PC-9 (cell line): Measurements from ENCODE around the gene MEF2C. TPM values are rescaled to one million over a fixed set of nuclear protein-coding genes. Genes with fewer than 3 reads are reported as not detected.
A peak's percentile ranks its signal among the peaks of the same experiment; 100 is the strongest.

Experiments
- BruUV-seq: library from RNA; stranded (reverse); fragments of 400-500 nt; replicated peaks from 2 replicates; lab custom pipeline; 2021; lab: Mats Ljungman, UMichigan
- CTCF ChIA-PET: fragments of 300-600 bp; sonication (Branson Sonifier 250); formaldehyde crosslinking; loops from one replicate; lab custom pipeline; 2022; ENCODE audit warnings: antibody characterized with exemption; lab: Charles Lee
- POLR2A ChIA-PET: fragments of 300-600 bp; sonication (Branson Sonifier 250); formaldehyde crosslinking; loops from one replicate; lab custom pipeline; 2022; ENCODE audit warnings: antibody characterized with exemption; ENCODE audit not compliant: unreplicated experiment; lab: Charles Lee
- DNase-seq, 2 experiments: peaks; one replicate each; pipeline versions ENCODE4 v3.0.0 to v3.0.0-alpha.2; 2015 to 2022; ENCODE audit warnings: mixed read lengths in 1 of 2
- H2AFZ ChIP-seq: fragments of 200-600 bp; sonication (generic); 2 replicates; pipeline ENCODE4 v1.8.1; 2017; ENCODE audit warnings: antibody characterized with exemption
- H3F3A ChIP-seq: fragments of 200-600 bp; sonication (generic); 2 replicates; pipeline ENCODE4 v1.8.1; 2017; ENCODE audit warnings: antibody characterized with exemption, mild to moderate bottlenecking, low read depth; ENCODE audit not compliant: insufficient read depth
- H3K27ac ChIP-seq: fragments of 200-600 bp; sonication (generic); 2 replicates; pipeline ENCODE4 v1.6.1; 2016; ENCODE audit warnings: mixed run types
- H3K27me3 ChIP-seq: fragments of 200-600 bp; sonication (generic); 2 replicates; pipeline ENCODE4 v1.6.1; 2016; ENCODE audit warnings: low read depth, mixed run types; ENCODE audit not compliant: insufficient read depth
- H3K36me3 ChIP-seq: fragments of 200-600 bp; sonication (generic); 2 replicates; pipeline ENCODE4 v1.6.1; 2016; ENCODE audit warnings: low read depth, mixed run types
- H3K4me1 ChIP-seq: fragments of 200-600 bp; sonication (generic); replicated peaks from 2 replicates; pipeline ENCODE4 v1.6.1; 2016; ENCODE audit warnings: mixed run types; ENCODE audit not compliant: insufficient read depth
- H3K4me2 ChIP-seq: fragments of 200-600 bp; sonication (generic); 2 replicates; pipeline ENCODE4 v1.6.1; 2017; ENCODE audit warnings: mixed run types
- H3K4me3 ChIP-seq: fragments of 200-600 bp; sonication (generic); 2 replicates; pipeline ENCODE4 v1.6.1; 2016; ENCODE audit warnings: mixed run types
- H3K79me2 ChIP-seq: fragments of 200-600 bp; sonication (generic); 2 replicates; pipeline ENCODE4 v1.6.1; 2017; ENCODE audit warnings: low read depth, mixed run types
- H3K9me2 ChIP-seq: fragments of 200-600 bp; sonication (generic); 2 replicates; pipeline ENCODE4 v1.8.1; 2017; ENCODE audit warnings: mild to moderate bottlenecking; ENCODE audit not compliant: insufficient read depth
- H3K9me3 ChIP-seq: fragments of 200-600 bp; sonication (generic); 2 replicates; pipeline ENCODE4 v1.8.1; 2016; ENCODE audit warnings: low read depth; ENCODE audit not compliant: insufficient read depth
- H4K20me1 ChIP-seq: fragments of 200-600 bp; sonication (generic); 2 replicates; pipeline ENCODE4 v1.8.1; 2017; ENCODE audit not compliant: insufficient read depth
- EZH2 ChIP-seq: fragments of 200-600 bp; sonication (generic); IDR thresholded peaks from 2 replicates; pipeline ENCODE4 v1.8.0; 2017; ENCODE audit warnings: antibody characterized with exemption, low read depth
- intact Hi-C: fragments of 100-400 bp; cut with micrococcal nuclease; formaldehyde crosslinking; loops from one replicate; pipeline ENCODE4 v1.10.0; 2022; ENCODE audit not compliant: unreplicated experiment
- total RNA-seq: library from RNA; stranded (reverse); gene quantifications from 2 replicates; pipeline ENCODE4 v1.2.3, GENCODE V29; 2021
- TF ChIP-seq, protein P1 (sequence below): fragments of 200-600 bp; sonication (generic); conservative IDR thresholded peaks from 2 replicates; pipeline ENCODE4 v1.6.1; 2017; ENCODE audit warnings: mixed run types, antibody characterized with exemption, mild to moderate bottlenecking, moderate library complexity

The MEF2C gene
- total RNA-seq, 1 experiment from 2014 or later, result 2.5 TPM

GRCh38 chr5:88883836-88884607 lies 1.0 kb upstream of the MEF2C start:
- TF ChIP-seq EZH2, result no peak
- TF ChIP-seq, protein P1, sequence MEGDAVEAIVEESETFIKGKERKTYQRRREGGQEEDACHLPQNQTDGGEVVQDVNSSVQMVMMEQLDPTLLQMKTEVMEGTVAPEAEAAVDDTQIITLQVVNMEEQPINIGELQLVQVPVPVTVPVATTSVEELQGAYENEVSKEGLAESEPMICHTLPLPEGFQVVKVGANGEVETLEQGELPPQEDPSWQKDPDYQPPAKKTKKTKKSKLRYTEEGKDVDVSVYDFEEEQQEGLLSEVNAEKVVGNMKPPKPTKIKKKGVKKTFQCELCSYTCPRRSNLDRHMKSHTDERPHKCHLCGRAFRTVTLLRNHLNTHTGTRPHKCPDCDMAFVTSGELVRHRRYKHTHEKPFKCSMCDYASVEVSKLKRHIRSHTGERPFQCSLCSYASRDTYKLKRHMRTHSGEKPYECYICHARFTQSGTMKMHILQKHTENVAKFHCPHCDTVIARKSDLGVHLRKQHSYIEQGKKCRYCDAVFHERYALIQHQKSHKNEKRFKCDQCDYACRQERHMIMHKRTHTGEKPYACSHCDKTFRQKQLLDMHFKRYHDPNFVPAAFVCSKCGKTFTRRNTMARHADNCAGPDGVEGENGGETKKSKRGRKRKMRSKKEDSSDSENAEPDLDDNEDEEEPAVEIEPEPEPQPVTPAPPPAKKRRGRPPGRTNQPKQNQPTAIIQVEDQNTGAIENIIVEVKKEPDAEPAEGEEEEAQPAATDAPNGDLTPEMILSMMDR, result no peak
- H3F3A ChIP-seq, result no peaks in the 10 kb centered on the region; the same call in 1 of the 2 replicates
- ChIA-PET CTCF (interaction anchor here (0.7 to 0.9 kb wide), 2 partner anchors 153 to 876 kb away, joined by 6 to 7 read pairs; no protein-coding TSS in a partner anchor), POLR2A (interaction anchor here (0.7 kb wide), 2 partner anchors 98 to 233 kb away, joined by 4 to 6 read pairs; no protein-coding TSS in a partner anchor)
- intact Hi-C loops, result loop anchor here (1.0 to 5.0 kb wide), 2 partner anchors 97 to 155 kb away; no protein-coding TSS in a partner anchor
- H3K79me2 ChIP-seq, result no peaks in the 10 kb centered on the region
- BruUV-seq, result no TSS peak
- no peaks in the 10 kb centered on the region for H3K36me3 ChIP-seq
- no peaks in the 10 kb centered on the region for H4K20me1 ChIP-seq
- no peaks in the 10 kb centered on the region for H3K9me2 ChIP-seq
- H3K4me1 ChIP-seq, result peaks cover 8% of the 10 kb centered on the region
- peak in 1 of 2 experiments; percentile 32 for DNase-seq
- H3K4me2 ChIP-seq, result peak overlapping the region; percentile 97
- peak overlapping the region; percentile 87 for H3K4me3 ChIP-seq
- H2AFZ ChIP-seq, result peak overlapping the region; percentile 81
- H3K9me3 ChIP-seq, result no peaks in the 10 kb centered on the region
- no peaks in the 10 kb centered on the region for H3K27me3 ChIP-seq
- H3K27ac ChIP-seq, result 0 out of 2 replicates have a peak overlapping the region, but pooled peaks have one; percentile 18

- Histone ChIP-seq H3F3A (no peaks in the 10 kb centered on the region; the same call in 1 of the 2 replicates), H4K20me1 (no peaks in the 10 kb centered on the region), H3K79me2 (no peaks in the 10 kb centered on the region), H3K9me3 (no peaks in the 10 kb centered on the region), H3K9me2 (no peaks in the 10 kb centered on the region), H3K27ac (no peak overlapping the region), H3K36me3 (no peaks in the 10 kb centered on the region), H3K27me3 (no peaks in the 10 kb centered on the region), H3K4me1 (peaks cover 13% of the 10 kb centered on the region), H3K4me3 (peak overlapping the region; percentile 87), H3K4me2 (peak overlapping the region; percentile 97), H2AFZ (peak overlapping the region; percentile 81)
- DNase-seq, result no peak
- BruUV-seq, result TSS peak; percentile 36
- ChIA-PET POLR2A (no interaction called here), CTCF (interaction anchor here (0.9 kb wide), 1 partner anchor 152 kb away, joined by 6 read pairs; no protein-coding TSS in a partner anchor)
- no peak for TF ChIP-seq EZH2
- TF ChIP-seq, protein P1, result no peak
- intact Hi-C loops, result loop anchor here (5.0 kb wide), 1 partner anchor 95 kb away; no protein-coding TSS in a partner anchor
Observed at GRCh38 chr5:88882276-88883038, 527 bp downstream of the MEF2C start.

- Histone ChIP-seq H3K9me2 (no peaks in the 10 kb centered on the region), H4K20me1 (no peaks in the 10 kb centered on the region), H3K27ac (no peak overlapping the region), H3K9me3 (no peaks in the 10 kb centered on the region), H3K4me3 (no peak overlapping the region), H3F3A (no peaks in the 10 kb centered on the region; the same call in 1 of the 2 replicates), H3K79me2 (no peaks in the 10 kb centered on the region), H3K4me1 (peaks cover 13% of the 10 kb centered on the region), H3K27me3 (no peaks in the 10 kb centered on the region), H3K4me2 (0 out of 2 replicates have a peak overlapping the region, but pooled peaks have one; percentile 97), H2AFZ (no peak overlapping the region), H3K36me3 (no peaks in the 10 kb centered on the region)
- CTCF ChIA-PET, result no interaction called here
- no TSS peak for BruUV-seq
- intact Hi-C loops, result loop anchor here (5.0 kb wide), 1 partner anchor 94 kb away; no protein-coding TSS in a partner anchor
- TF ChIP-seq, protein P1, result no peak
- TF ChIP-seq EZH2, result no peak
- no peak for DNase-seq
- POLR2A ChIA-PET, result no interaction called here
Observed at GRCh38 chr5:88881571-88881971, 1.4 kb downstream of the MEF2C start.
